Measurements from ENCODE around the gene RASGRP4.
"Not testable (repeated sequence)": the region's sequence is repeated elsewhere in the genome, so short reads cannot be mapped to it uniquely, and the experiment has no call there.

The RASGRP4 gene
- total RNA-seq: 0.62 to 2.0 reads per million in 2 donors

DNA sequence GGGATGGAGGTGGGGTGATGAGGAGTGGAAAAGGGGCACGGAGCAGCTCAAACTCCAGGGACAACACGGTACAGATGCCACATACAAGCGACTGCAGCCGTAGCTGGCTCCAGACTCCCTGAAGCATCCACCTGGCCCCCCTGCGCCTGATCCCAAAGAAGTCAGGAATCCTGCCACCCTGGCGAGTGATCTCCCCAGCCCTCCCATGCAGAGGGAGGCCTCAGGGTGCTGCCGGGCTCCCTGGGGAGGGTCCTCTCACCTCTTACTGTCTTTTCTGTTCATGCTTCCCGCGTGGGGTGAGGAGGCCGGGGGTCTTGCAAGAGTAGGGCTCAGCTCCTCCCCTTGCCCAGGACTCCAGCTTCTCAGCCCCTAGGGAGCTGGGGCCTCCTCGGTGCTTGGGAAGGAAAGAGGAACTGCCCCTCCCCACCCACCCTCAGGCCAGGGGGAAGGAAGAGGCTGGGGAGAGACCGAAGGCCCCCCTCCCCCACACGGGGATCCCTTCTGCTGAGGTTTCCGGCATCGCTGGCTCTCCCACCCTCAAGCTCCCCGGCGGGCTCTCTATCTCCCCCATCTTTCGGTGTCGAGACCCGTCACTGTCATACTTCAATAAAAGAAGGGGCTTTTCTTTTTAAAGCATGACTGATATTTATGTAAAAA, at the start of gene RASGRP4:
Gene RASGRP4, minus strand, starts transcription at position 410 of the 657 bp plus-strand sequence. Its CDS starts 128 bp downstream, at position 282.
- peak in 3 of 5 experiments; percentile 39 to 87 (median 46) for DNase-seq

- no peak for DNase-seq
Measured at GRCh38 chr19:38475176-38475575, 49.2 kb upstream of the RASGRP4 start.

- DNase-seq: no peak
Measured at GRCh38 chr19:38473201-38473600, 47.2 kb upstream of the RASGRP4 start.

DNA sequence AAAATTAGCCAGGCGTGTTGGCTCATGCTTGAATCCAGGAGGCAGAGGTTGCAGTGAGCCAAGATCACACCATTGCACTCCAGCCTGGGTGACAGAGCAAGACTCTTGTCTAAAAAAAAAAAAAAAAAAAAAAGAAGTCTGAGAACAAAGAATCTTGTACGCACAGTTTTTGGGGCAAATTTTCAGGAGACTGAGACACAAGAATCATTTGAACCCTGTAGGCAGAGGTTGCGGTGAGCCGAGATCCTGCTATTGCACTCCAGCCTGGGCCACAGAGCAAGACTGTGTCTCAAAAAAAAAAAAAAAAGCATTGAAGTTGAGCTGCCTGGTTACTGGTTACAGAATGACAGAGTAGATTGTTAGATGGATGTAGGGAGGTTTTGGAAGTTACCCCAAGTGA, 46.7 kb upstream of the RASGRP4 start:
- DNase-seq: not testable (repeated sequence)

DNA sequence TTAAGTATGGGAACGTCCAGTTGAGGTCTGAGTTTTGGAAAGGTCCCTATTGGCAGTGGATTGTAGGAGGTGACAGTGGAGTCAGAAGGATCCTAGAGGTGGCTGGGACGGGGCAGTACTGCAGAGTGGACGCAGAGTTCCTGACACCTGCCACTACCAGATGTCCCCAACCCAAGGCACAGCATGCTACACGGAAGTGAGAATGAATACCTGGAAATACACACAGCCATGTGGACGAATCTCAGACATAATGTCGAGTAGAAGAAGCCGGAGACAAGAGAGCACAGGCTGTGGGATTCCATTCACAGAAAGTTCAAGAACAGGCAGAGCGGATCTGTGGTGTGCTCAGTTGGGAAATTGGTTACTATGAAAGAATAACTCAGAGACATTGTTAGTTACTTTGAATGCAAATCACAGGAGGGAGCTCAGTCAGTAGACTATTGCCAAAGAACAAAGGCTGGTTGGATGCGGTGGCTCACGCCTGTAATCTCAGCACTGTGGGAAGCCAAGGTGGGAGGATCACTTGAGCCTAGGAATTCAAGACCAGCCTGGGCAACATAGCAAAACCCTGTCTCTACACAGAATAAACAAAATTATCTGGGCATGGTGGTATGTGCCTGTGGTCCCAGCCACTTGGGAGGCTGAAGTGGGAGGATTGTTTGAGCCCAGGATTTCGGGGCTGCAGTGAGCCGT, 44.9 kb upstream of the RASGRP4 start:
- no peak for DNase-seq

GRCh38 chr19:38469151-38469550, 43.1 kb upstream of the RASGRP4 start:
- DNase-seq: no peak

DNA sequence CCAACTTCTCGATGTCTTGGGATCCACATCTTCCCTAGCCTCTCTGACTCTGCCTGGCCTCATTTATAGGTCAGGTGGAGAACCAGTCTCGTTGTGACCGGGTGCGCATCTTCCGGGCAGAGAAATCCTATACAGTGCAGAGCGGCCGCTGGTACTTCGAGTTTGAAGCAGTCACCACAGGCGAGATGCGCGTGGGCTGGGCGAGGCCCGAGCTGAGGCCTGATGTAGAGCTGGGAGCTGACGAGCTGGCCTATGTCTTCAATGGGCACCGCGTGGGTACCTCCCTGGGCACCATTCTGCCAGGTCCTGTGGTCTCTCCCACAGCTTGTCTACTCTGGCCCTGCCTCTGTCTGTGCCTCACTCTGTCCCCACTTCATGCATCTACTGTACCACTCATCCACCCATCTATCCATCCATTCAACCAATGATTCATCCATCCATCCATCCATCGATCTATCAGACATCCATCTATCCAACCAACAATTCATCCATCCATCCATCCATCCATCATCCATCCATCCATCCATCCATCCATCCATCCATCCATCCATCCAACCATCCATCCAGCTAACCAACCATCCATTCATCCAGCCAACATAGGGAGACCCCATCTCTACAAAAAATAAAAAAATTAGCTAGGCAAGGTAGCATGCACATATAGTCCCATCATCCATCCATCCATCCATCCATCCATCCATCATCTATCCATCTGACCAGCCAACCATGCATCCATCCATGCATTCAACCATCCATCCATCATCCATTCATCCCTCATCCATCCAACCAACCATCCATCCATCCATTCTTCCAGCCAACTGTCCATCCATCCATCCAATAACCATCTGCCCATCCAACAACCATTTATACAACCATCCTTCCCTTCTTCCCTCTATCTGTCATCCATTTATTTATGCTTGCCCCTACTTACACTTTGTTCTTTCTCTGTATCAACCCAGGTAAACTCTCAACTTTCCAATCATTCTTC, 41.8 kb upstream of the RASGRP4 start:
- DNase-seq: no peak

GRCh38 chr19:38466050-38466449, 40.0 kb upstream of the RASGRP4 start:
- DNase-seq: no peak

GRCh38 chr19:38464421-38465082, 38.5 kb upstream of the RASGRP4 start:
- no peak for DNase-seq

- DNase-seq: no peak
Measured at GRCh38 chr19:38463365-38463764, 37.3 kb upstream of the RASGRP4 start.

GRCh38 chr19:38458991-38459390, 33.0 kb upstream of the RASGRP4 start:
- no peak for DNase-seq

- no peak for DNase-seq
Measured at GRCh38 chr19:38457690-38458405, 31.8 kb upstream of the RASGRP4 start.

DNA sequence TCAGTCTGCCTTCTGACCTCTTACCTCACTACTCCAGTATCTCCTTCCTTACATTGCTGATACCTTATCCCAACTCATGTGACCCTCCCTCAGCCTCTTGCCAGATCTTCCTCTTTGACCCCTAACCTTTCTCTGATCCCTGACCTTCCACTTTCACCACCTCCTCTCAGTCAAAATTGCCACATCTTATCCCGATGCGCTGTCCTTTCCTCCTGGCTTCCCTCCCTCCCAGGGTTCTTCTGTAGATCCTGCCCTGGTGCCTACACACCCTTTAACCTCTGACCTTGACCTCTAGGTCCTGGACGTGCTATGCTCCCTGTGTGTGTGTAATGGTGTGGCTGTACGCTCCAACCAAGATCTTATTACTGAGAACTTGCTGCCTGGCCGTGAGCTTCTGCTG, 31.2 kb upstream of the RASGRP4 start:
- DNase-seq: no peak

GRCh38 chr19:38455031-38455430, 29.0 kb upstream of the RASGRP4 start:
- DNase-seq: no peak

GRCh38 chr19:38453596-38453995, 27.6 kb upstream of the RASGRP4 start:
- no peak for DNase-seq

- DNase-seq: peak in 1 of 5 experiments; percentile 30
Measured at GRCh38 chr19:38452430-38453366, 26.7 kb upstream of the RASGRP4 start.

GRCh38 chr19:38451629-38452028, 25.6 kb upstream of the RASGRP4 start:
- DNase-seq: no peak

DNA sequence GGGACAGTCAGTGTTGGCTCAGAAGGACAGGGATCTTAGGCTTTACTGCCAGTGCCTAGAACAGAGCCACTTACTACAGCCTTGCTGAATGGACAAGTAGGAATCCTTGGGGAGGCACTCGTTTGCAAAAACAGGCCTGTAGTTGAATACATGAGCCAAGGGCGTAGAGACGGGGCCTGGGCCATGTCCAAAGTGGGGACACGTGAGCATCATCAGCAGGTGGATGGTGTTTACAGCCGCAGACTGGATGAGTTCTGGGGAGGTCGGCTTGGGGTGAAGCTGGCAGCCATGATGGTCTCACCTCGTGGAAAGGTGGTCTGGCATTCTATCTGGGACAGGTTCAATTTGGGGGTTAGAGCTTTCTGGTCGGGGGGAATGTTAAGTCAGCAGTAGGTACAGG, 25.0 kb upstream of the RASGRP4 start:
- DNase-seq: no peak

GRCh38 chr19:38449518-38449917, 23.5 kb upstream of the RASGRP4 start:
- DNase-seq: no peak

DNA sequence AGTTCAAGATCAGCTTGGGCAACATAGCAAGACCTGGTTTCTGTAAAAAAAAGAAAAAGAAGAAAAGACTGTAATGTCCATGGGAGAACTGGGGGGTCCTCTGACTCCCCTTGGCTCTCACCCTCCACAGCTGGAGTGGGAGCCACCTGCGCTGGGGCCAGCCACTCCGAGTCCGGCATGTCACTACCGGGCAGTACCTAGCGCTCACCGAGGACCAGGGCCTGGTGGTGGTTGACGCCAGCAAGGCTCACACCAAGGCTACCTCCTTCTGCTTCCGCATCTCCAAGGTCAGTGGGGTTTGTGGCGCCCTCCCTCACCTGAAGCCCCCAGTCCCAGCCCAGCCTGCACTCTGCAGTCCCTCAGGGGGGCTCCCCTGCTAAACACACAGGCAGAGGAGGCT, 22.2 kb upstream of the RASGRP4 start:
- no peak for DNase-seq

DNA sequence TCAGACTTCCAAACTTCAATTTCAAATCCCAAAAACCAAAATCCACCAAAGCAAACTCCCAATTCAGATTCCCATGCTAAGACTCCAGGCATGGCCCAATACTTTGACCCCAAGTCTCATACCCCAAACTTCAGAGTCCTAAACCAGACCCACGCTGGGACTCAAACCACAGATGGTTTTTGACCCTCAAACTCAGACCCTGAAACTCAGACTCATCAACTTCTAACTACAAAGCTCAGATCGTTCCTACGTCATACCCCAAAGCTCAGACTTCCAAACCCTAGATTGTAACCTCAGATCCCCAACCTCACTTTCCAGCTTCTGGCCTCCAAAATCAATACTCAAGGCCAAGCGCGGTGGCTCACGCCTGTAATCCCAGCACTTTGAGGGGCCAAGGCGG, 19.3 kb upstream of the RASGRP4 start:
- no peak for DNase-seq
